Activated CD4-positive, alpha-beta T cell treated with anti-CD3 and anti-CD28 coated beads, Interleukin-2, amount 50 U/mL, for 16 hours (primary cell): ENCODE measurements around the gene PCGF3.
"Not testable (repeated sequence)": the region's sequence is repeated elsewhere in the genome, so short reads cannot be mapped to it uniquely, and the experiment has no call there.

Experiments
- DNase-seq: peaks from one replicate; pipeline ENCODE4 v3.0.0-alpha.2; 2020

PCGF3 gene

GRCh38 chr4:683982-684622 is 21.5 kb upstream of the PCGF3 start:
- DNase-seq, result no peak

- DNase-seq, result no peak
Observed at GRCh38 chr4:684623-685327, 20.9 kb upstream of the PCGF3 start.

GRCh38 chr4:685679-686412 is 19.8 kb upstream of the PCGF3 start:
- DNase-seq, result no peak

- no peak for DNase-seq
Observed at GRCh38 chr4:686413-687040, 19.1 kb upstream of the PCGF3 start.

- no peak for DNase-seq
Observed at GRCh38 chr4:687048-687970, 18.3 kb upstream of the PCGF3 start.

GRCh38 chr4:687971-688853 is 17.4 kb upstream of the PCGF3 start:
- no peak for DNase-seq

GRCh38 chr4:688854-689681 is 16.6 kb upstream of the PCGF3 start, which contains the start of gene SLC49A3:
TSS of gene SLC49A3 (minus strand) at chr4:689151. CDS start at chr4:689127, 24 bp downstream.
- no peak for DNase-seq

GRCh38 chr4:689723-690122 is 15.9 kb upstream of the PCGF3 start:
- no peak for DNase-seq

- DNase-seq, result no peak
Observed at GRCh38 chr4:692771-693554, 12.7 kb upstream of the PCGF3 start.

- DNase-seq, result not testable (repeated sequence)
Observed at GRCh38 chr4:694341-694940, 11.2 kb upstream of the PCGF3 start.

GRCh38 chr4:699816-700580 is 5.6 kb upstream of the PCGF3 start:
- no peak for DNase-seq

GRCh38 chr4:700587-701264 is 4.9 kb upstream of the PCGF3 start:
- DNase-seq, result no peak

GRCh38 chr4:702618-703048 is 3.0 kb upstream of the PCGF3 start:
- DNase-seq, result no peak

- DNase-seq, result no peak
Observed at GRCh38 chr4:703336-704197, 2.1 kb upstream of the PCGF3 start.

- DNase-seq, result no peak
Observed at GRCh38 chr4:704198-704891, 1.3 kb upstream of the PCGF3 start.

GRCh38 chr4:704971-705277 is 708 bp upstream of the PCGF3 start:
- no peak for DNase-seq
